NCI-H345 treated with DMSO at 0.1 percent for 48 hours (cell line): ENCODE data around the gene BRD7.

ENCODE experiments used
- DNase-seq: peaks from one replicate; lab custom pipeline; 2025; ENCODE audit not compliant: unreplicated experiment; lab: John Stamatoyannopoulos, UW

The BRD7 gene

DNA sequence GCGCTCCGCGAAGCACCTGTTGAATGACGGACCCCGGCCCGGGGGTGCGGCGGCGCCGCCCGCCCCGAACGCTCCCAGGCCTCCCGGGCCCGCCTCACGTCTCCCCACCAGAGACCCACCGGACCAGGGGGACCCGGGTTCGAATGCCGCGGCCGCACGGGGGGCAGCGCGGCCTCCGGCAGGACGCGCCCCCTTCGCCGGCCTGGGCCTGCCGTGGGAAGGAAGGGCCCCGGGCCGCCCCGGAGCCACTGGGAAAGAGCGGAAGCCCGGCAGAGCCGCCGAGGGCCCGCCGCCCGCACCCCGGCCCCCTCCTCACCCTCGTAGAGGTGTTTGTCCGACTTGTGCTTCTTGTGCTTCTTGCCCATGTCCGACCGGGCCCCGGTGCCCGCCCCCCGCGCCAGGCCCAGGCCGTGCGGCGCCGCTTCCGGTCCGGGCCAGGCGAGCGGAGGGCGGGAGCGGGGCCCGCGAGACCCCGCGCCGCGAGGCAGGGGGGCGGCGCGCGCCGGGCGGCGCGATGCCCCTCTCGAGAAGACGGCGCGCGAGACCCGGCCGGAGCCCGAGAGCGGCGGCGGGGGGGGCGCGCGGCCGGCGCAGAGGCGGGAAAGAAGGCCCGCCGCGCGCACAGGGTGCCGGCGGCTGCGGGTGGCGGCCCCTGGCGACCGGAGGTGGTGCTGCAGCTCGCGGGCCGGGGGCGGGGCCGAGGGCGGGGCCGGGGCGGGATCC lies at the start of gene BRD7:
TSS of gene BRD7 (minus strand) at position 579 of the 723 bp plus-strand sequence. CDS start at position 365, 214 bp downstream.
- DNase-seq: no peak

DNA sequence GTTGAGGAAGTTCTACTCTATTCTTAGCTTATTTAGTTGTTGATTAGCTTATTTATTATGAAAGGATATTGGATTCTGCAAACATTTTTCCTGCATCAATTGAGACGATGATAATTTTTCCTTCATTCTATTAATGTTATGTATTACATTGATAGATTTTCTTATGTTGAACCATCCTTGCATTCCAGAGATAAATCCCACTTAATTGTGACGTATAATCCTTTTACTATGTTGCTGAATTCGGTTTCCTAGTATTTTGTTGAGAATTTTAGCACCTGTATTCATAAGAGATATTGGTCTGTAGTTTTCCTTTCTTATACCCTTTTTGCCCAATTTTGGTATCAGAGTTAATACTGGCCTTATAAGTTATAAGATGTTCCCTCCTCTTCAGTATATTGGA lies 47.6 kb upstream of the BRD7 start:
- DNase-seq: no peak

DNA sequence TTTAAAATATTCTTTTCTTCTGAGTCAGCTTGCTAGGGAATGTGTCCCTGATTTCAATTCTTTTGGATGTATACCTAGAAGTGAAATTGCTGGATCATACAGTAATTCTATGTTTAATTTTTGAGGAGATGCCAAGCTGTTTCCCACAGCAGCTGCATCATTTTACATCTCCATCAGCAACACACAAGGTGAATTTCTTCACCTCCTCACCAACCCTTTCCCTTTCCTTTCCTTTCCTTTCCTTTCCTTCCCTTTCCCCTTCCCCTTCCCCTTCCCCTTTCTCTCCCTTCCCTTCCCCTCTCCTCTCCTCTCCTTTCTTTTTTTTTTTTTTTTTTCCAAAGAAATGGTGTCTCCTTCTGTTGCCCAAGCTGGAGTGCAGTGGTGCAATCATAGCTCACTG lies 45.4 kb upstream of the BRD7 start:
- no peak for DNase-seq

DNA sequence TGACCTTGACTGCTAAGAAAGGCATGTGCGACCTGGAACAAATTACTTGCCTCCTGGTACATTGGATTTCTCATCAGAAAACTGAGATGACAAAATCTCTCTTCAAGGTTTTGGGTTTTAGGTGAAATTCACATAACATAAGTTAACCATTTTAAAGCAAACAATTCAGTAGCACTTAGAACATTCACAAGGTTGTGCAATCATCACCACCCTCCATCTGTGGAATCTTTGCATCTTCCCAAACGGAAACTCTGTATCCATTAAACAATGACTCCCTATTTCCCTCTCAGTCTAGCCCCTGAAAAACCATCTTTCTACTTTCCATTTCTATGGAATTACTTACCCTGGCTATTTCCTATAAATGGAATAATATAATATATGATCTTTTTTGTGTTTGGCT lies 42.2 kb upstream of the BRD7 start:
- DNase-seq: no peak

DNA sequence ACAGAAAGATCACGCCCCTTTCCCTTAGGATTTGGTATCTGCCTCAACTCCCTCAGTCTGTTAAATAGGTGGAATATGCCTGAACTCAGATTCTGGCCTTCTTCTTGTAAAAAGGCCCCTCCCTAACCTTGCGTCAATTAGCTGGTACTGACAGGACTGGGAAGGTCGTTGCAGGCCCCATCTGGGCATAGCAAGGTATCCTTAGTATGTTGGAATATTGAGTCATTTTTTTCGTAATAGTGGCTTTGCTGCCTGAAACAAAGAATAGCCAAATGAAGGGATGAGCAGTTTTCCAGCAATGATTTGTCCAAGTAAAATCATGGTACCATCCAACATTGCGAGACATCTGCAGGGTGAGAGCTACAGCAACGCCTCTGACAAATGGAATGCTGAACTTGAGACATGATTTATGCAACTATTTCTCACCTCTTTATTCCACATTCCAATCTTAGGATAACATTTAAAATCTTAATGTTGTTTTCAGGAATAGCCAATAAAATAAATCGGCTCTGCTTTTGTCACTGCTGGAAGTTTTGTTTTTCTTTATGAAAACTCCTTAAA lies 39.3 kb upstream of the BRD7 start:
- no peak for DNase-seq

DNA sequence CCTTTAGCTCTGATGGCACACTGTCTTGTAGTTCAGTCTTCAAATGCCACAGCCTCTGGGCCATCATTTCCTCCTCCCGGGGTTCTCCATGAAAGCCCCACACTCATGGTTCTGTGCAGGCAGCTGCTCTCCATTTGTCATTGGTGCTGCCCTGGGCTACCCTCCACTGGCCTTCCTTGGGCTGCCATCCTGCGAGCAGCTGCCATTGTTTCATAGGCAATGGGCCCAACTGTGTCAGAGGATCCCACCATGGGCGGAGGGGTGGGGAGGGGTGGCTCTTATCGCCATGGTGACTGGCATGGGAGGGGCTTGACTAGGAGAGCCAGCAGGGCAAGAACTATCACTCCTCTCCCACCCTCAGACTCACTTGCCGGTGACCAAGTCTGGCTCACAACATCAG lies 38.6 kb upstream of the BRD7 start:
- no peak for DNase-seq

DNA sequence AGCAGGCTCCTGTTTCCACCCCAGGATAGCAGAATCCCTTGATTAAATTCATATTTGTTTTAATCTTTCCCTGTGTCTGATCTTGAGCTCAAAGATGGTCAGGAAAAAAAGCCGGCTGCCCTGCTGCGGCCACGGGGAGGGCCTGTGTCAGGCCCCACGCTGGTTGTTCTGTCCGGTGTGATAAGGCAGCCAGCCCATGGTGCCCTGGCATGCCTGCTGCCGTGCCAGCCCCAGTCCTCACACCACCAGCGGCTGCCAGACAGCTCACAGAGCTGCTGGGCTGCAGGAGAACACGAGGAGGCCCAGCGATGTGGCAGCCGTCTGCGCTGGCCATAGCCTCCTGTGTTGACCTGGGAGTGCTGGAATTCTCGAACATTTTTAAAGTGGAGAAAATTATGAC lies 34.7 kb upstream of the BRD7 start:
- DNase-seq: no peak

DNA sequence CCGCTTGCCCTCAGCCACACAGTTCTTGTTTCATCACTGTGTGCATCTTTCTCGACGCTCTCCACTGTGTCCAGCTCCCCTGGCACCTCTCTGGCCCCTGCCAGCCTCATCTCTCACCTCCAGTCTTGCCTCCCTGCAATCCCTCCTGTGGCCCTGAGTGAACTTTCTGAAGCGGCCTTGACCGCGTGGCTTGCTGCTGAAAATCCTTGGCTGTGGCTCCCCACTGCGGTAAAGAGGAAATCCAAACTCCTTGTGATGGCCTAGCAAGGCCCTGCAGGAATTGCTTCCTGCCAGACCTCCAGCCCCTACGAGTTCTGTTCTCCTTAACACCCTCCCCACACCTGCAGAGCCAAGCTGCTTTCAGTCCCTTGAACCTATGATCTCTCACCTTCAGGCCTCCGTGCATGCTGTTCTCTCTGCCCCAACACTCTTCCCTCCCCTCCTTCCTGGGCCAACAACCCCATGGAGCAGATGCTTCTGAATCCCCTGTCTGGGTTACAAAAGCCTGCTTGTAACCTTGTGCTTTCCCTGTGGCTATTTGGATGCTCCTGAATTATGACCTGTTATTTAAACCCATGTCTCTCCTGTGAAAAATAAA lies 33.6 kb upstream of the BRD7 start:
- DNase-seq: no peak

DNA sequence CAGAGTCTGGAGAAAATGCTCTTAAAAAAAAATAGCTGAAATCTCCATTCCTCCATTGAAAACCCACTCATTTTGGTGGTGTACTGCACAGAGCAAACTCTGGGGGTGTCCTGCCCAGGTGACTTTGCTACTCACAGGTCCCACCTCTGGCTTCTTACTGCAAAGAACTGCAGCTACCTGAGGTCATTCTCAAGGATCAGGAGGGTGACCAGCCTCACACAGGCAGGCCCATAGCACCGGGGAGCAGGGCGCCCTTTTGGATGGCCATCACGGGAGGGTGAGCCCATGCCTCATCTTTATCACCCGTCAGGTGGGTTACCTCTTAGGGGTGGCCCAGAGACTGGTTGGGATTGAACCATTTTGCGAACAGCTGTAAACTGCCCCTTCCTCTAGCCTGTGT lies 32.6 kb upstream of the BRD7 start:
- no peak for DNase-seq

DNA sequence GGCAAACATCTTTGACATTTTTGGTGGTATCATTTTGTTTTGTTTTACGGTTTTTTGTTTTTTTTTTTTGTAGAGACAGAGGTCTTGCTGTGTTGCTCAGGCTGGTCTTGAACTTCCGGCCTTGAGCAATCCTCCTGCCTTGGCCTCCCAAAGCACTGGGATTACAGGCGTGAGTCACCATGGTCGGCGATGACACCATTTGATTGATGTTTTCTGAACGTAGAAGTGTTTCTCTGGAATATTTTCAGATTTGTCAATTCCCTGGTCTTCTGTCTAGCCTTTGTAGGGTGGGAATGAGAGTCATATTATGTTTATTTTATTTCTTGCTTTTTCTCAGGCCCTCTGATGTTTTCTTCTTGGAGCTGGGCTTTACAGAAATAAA lies 32.2 kb upstream of the BRD7 start:
- DNase-seq: no peak

DNA sequence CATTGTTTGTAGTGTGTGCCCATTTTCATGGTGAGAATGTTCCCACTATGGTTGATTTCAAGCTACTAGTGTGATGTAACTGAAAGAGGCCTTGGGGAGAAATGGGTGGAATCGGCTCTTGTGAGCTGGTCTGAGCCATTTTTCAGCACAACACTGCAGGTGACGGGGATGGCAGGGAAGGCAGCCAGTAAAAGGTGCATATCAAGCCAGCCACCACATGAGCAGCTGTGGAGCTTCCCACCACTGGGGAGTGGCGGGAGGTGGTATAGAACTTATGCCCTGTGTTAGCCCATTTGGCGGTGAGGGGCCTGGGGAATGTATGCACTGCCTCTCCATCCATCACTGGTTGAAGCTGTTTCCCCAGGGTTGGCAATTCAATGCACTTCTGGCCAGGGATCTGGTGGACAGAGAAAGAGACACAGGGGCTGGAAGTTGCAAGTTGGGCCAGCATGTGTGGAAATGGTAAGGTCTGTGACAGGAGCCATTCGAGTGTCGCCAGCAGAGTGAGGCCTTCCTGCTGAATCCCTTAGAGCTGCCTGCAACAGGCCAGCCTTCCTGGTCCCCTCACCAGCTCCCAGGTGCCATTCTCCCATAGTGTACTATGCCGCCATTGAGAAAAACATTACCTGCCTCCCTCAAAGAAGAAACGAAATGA lies 31.7 kb upstream of the BRD7 start:
- DNase-seq: no peak

DNA sequence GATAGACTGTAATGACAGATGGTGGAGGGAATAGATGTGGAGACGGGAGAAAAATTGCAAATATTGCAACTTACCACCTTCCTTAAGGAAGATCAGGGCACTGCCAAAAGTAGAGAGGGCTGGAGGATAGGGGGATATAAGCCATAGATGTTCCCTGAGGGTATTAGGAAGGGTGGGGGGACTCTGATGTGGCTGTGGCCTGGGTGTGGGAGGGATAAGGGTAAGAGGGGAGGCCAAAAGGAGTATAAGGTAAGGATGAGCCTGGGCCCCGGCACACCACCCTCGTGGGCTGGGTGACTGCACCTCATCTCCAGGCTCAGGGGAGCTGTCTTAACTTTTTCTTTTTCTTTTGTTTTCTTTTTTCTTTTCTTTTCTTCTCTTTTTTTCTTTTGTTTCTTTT lies 30.6 kb upstream of the BRD7 start:
- DNase-seq: no peak

DNA sequence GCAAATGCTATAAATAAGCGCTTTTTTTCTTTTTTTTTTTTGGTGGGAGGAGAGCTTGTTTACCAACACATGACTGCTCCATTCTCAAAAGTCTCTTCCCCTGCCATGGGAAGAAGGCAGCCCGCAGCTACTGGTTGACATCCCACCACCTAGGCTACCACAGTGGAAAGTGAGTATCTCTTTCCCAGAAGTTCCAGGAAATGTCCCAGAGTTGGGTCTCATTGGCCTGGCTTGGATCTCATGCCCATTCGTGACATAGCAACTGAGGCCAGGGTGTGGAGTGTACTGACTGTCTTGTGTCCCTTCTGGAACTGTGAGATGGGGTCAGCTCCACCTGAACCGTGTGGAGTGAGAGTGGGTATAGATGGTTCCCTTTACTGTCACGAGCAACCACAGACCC lies 29.5 kb upstream of the BRD7 start:
- no peak for DNase-seq

DNA sequence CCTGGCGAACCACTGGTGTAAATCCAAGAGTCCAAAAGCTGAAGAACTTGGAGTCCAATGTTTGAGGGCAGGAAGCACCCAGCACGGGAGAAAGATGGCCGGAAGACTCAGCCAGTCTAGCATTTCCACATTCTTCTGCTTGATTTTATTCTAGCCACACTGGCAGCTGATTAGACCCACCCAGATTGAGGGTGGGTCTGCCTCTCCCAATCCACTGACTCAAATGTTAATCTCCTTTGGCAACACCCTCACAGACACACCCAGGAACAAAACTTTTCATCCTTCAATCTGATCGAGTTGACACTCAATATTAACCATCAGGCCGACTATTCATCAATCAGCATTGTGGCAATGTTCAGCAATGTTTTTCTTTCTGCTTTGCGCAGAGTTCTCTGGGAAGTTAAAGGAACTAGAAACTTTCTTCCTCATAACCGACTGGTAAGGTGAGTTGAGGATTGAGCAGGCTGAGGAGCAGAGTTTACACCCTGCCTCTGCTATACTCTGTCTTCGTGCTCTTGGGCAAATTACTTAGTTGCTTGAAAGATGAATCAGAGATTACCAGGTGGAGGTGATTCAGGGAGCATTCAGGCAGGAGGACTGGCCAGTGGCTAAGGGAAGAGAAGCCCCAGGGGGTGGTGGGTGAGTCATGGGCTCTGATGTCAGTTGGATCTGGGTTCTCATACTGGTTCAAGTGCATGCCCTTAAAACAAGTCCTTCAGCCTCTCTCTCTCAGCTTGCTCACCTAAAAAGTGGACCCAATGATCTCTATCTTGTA lies 28.2 kb upstream of the BRD7 start:
- DNase-seq: no peak

DNA sequence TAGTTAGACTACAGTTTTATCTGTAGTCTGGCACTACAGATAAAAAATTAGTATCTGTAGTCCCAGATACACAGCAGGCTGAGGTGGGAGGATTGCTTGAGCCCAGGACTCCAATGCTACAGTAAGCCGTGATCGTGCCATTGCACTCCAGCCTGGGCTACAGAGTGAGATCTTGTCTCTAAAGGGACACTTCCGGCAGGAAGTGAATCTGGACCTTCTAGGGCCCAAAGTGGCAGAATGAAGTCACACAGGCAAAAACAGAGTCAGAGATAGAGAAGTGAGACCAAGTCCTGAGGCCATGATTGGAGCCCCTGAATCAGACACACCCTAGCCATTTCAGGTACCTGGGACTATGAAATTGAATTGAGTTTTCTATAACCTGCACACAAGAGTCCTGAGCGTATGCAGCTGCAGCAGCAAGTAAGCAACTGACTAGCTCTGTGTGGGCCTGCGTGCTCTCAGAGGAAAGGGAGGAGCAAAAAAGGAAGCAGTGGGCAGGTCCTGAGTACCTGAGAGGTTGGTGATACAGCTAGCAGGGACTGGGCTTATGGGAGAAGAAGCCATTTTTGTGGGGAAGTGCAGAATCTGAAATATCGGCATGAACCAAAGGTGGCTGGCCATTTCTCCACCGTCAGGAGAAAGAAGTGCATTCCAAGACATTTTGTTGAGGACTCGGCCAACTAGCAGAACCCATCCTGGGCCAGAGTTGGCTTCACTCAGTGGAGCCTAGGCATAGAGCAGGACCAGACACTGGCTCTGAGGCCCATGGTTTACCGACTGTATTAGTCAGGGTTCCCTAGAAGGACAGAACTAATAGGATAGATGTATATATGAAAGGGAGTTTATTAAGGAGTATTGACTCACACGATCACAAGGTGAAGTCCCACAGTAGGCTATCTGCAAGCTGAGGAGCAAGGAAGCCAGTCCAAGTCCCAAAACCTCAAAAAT lies 27.2 kb upstream of the BRD7 start:
- DNase-seq: no peak

DNA sequence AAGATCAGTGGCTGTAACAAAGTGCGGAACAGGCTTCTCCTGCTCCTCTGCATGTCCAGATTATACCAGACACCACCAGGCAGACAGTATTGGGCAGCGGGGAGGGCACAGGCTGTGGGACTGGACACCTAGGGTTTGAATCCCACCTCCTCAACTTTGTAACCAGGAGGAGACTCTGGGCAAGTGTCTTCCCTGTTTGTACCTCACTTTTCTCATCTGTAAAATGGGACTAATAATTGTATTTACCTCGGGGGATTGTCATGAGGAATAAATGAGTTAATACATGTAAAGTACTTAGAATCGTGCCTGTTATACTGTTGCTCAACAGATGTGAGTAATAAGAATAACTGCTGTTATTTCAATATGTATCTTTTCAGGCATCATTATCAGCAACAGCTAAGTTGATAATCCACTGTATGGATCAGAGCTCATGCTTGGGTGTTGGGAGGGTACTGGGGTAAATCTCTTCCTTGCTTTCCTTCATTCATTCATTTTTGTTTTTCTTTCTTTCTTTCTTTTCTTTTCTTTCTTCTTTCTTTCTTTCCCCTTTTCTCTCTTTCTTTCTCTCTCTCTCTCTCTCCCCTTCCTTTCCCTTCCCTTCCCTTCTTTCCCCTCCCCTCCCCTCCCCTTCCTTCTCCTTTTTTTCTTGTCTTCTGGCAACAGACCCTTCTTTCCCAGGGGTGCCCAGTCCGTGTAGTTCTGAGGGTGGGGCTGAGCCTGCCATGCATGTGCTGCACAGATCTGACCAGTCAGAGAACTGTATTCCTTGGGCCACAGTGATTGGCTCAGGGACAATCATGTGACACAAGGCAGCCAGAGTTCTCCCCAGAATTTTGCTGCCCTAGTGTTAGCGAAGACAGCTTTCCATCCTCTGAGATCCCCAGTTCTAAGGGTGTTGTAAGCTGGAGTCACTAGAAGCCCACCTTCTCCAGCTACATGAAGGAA lies 25.3 kb upstream of the BRD7 start:
- DNase-seq: no peak

DNA sequence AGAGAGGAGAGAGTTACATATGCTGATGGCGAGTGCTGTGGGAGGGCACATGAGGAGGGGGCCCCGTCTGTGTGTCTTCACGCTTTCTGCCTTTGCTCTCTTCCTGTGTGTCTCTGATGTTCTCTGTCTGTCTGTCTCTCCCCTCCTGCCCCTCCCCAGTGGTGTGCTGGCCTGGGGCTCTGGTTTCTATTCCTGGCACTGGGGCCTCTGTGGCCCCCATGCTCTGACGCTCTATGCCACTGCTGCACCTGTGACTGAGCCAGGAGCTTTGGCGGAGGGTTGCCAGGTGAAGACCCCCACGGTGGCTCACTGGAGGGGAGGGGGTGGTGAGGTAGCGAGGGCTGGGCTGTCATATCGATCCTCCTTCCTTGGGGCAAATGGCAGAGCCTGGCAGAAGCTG lies 24.6 kb upstream of the BRD7 start:
- no peak for DNase-seq

DNA sequence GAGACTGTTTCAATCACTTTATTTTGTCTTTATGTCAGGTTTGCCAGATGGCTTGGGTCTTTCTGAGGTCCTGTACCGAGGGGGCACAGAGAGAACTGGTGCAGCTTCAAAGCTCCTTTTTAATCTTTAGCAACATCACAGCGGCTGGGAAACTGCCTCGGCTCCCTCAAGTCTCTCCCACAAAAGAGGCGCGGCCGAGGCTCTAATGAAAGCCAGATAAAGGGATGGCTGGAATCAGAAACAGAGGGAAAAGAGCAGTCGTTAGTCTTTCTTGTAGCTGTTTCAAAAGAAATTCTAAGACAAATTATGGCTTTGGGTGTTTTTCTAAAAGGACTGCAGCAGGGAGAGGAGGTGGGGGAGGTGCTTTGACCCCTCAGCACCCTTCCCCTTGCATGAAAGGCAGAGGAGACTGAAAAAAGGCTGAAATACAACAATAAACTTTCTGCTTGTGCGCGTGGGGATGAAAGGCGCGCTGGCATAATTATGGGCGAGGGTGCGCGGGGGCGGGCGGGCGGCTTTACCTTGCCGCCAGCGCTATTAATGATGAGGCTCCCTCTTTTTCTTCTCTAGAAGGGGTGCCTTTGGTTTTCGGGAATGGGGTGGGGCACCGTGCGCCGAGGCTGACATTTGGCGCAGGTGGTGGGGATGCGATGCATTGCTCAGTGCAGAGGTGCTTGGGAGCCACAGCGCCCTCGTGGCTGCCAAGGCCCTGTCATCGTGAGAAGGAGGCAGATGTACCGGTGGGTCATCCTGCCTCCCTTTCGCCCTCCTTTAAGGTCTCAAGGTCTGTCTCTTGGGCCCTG lies 22.3 kb upstream of the BRD7 start:
- no peak for DNase-seq
